HepG2 (cell line): Measurements from ENCODE around the gene PHF5A. TPM values are rescaled to one million over a fixed set of nuclear protein-coding genes. Genes with fewer than 3 reads are reported as not detected.

Experiments
- ARID3A ChIP-seq: IDR thresholded peaks from 2 replicates; pipeline ENCODE4 v1.6.1; 2012; ENCODE audit warnings: low read depth, low read length, improper control_type of control experiment
- CEBPB ChIP-seq: IDR thresholded peaks from 2 replicates; pipeline ENCODE4 v1.6.1; 2011; ENCODE audit warnings: low read depth, low read length, improper control_type of control experiment, borderline replicate concordance
- CHD2 ChIP-seq: IDR thresholded peaks from 2 replicates; pipeline ENCODE4 v1.6.1; 2011; ENCODE audit warnings: low read depth, low read length, improper control_type of control experiment
- DPF2 ChIP-seq: sonication (generic); formaldehyde crosslinking; IDR thresholded peaks from 2 replicates; pipeline ENCODE4 v1.4.0; 2020; ENCODE audit warnings: mild to moderate bottlenecking, low read depth, missing genetic modification reagents, borderline replicate concordance
- GLI4 ChIP-seq: sonication (generic); formaldehyde crosslinking; IDR thresholded peaks from 2 replicates; pipeline ENCODE4 v1.5.1; 2020; ENCODE audit warnings: missing genetic modification reagents, mild to moderate bottlenecking, moderate library complexity, borderline replicate concordance
- HNRNPUL1 ChIP-seq: fragments of 200-400 bp; formaldehyde crosslinking; IDR thresholded peaks from 2 replicates; pipeline ENCODE4 v1.6.1; 2017; ENCODE audit warnings: low read depth, mild to moderate bottlenecking, low read length, moderate library complexity
- JUNB ChIP-seq: sonication (generic); formaldehyde crosslinking; IDR thresholded peaks from 2 replicates; pipeline ENCODE4 v1.8.0; 2022; ENCODE audit warnings: missing genetic modification reagents, mild to moderate bottlenecking, borderline replicate concordance
- KDM5A ChIP-seq: fragments of 200-600 bp; sonication (generic); IDR thresholded peaks from 2 replicates; pipeline ENCODE4 v1.7.0; 2018; ENCODE audit warnings: antibody characterized with exemption, mild to moderate bottlenecking, low read length, borderline replicate concordance
- KDM5B ChIP-seq: sonication (generic); formaldehyde crosslinking; IDR thresholded peaks from 2 replicates; pipeline ENCODE4 v1.4.0; 2020; ENCODE audit warnings: missing genetic modification reagents, mild to moderate bottlenecking, borderline replicate concordance
- KMT2A ChIP-seq: sonication (generic); formaldehyde crosslinking; IDR thresholded peaks from 2 replicates; pipeline ENCODE4 v1.4.0; 2020; ENCODE audit warnings: missing genetic modification reagents
- NFYC ChIP-seq: IDR thresholded peaks from 2 replicates; pipeline ENCODE4 v1.6.1; 2016; ENCODE audit warnings: missing genetic modification reagents, missing compliant biosample characterization
- PRPF4 ChIP-seq: fragments of 200-400 bp; formaldehyde crosslinking; IDR thresholded peaks from 2 replicates; pipeline ENCODE4 v1.6.1; 2016; ENCODE audit warnings: low read length, low read depth; ENCODE audit not compliant: poor library complexity, severe bottlenecking
- RFXAP ChIP-seq: sonication (generic); formaldehyde crosslinking; IDR thresholded peaks from 2 replicates; pipeline ENCODE4 v1.4.0; 2020; ENCODE audit warnings: missing genetic modification reagents, borderline replicate concordance
- SMARCC2 ChIP-seq: fragments of 450-650 bp; IDR thresholded peaks from 2 replicates; pipeline ENCODE4 v1.6.1; 2017; ENCODE audit warnings: antibody characterized with exemption, mild to moderate bottlenecking
- TARDBP ChIP-seq: sonication (generic); formaldehyde crosslinking; IDR thresholded peaks from 2 replicates; pipeline ENCODE4 v1.8.0; 2022; ENCODE audit warnings: mild to moderate bottlenecking, missing genetic modification reagents
- ZFP1 ChIP-seq: IDR thresholded peaks from 2 replicates; pipeline ENCODE4 v1.6.1; 2016
- ZGPAT ChIP-seq: IDR thresholded peaks from 2 replicates; pipeline ENCODE4 v1.6.1; 2016; ENCODE audit warnings: mild to moderate bottlenecking
- ZNF230 ChIP-seq: sonication (generic); formaldehyde crosslinking; IDR thresholded peaks from 2 replicates; pipeline ENCODE4 v1.4.0; 2020; ENCODE audit warnings: mild to moderate bottlenecking, missing genetic modification reagents
- ZNF317 ChIP-seq: sonication (generic); formaldehyde crosslinking; IDR thresholded peaks from 2 replicates; pipeline ENCODE4 v1.5.0; 2020; ENCODE audit warnings: mild to moderate bottlenecking, missing genetic modification reagents
- ZNF431 ChIP-seq: sonication (generic); formaldehyde crosslinking; IDR thresholded peaks from 2 replicates; pipeline ENCODE4 v1.9.0; 2022; ENCODE audit warnings: missing genetic modification reagents, low read depth, mild to moderate bottlenecking, borderline replicate concordance
- ZNF609 ChIP-seq: sonication (generic); formaldehyde crosslinking; IDR thresholded peaks from 2 replicates; pipeline ENCODE4 v1.4.0; 2020; ENCODE audit warnings: mild to moderate bottlenecking, missing genetic modification reagents, borderline replicate concordance
- ZNF83 ChIP-seq: sonication (generic); formaldehyde crosslinking; IDR thresholded peaks from 2 replicates; pipeline ENCODE4 v1.4.0; 2020; ENCODE audit warnings: missing genetic modification reagents, mild to moderate bottlenecking, borderline replicate concordance
- polyA plus RNA-seq, 8 experiments: library from polyadenylated mRNA; depleted of rRNA in 3 of 8; stranded (reverse) in 7 of 8; unstranded in 1 of 8; fragments of >200 nt; fragmentation: Illumina TruSeq in 4 of 8; extraction: Trizol in 4 of 8; gene quantifications; 2 replicates each; pipeline versions ENCODE4 v1.2.1 to v1.2.3, GENCODE V29; 2011 to 2016; ENCODE audit warnings: low read depth in 4 of 8, missing spikeins in 1 of 8, mixed read lengths in 1 of 8; ENCODE audit not compliant: insufficient read depth in 1 of 8
- total RNA-seq, 5 experiments: library from RNA; depleted of rRNA; stranded (reverse); fragments of >200 nt; fragmentation: Illumina TruSeq; extraction: Trizol; gene quantifications; 2 replicates each; pipeline ENCODE4 v1.2.3, GENCODE V29; 2016; ENCODE audit warnings: low read depth in 1 of 5

PHF5A gene
- total and polyA plus RNA-seq, 2 of the 13 experiments (the other 11 are each of a cell fraction or from before 2014, with no cell fraction given), result 56.6 to 105 TPM

GRCh38 chr22:41448189-41448808 lies 20.2 kb downstream of the PHF5A start (continued):
- no peak for TF ChIP-seq GLI4
- TF ChIP-seq ARID3A, result peak; percentile 18; the same call in 1 of the 2 replicates
- TF ChIP-seq PRPF4, result peak; percentile 61
- peak; percentile 90 for TF ChIP-seq NFYC (CRISPR knock-in tag)
- no peak for TF ChIP-seq ZNF83 (CRISPR knock-in tag)
- TF ChIP-seq ZNF230 (CRISPR knock-in tag), result 0 out of 2 replicates have a peak, but pooled peaks have one; percentile 0
- no peak for TF ChIP-seq KDM5A
- peak; percentile 98 for TF ChIP-seq ZNF317 (CRISPR knock-in tag)
- peak; percentile 56; the same call in 1 of the 2 replicates for TF ChIP-seq KDM5B (CRISPR knock-in tag)
- peak; percentile 63 for TF ChIP-seq TARDBP (CRISPR knock-in tag)
- no peak for TF ChIP-seq DPF2 (CRISPR knock-in tag)
- TF ChIP-seq CHD2, result peak; percentile 86
- TF ChIP-seq CEBPB, result peak; percentile 35
- TF ChIP-seq ZGPAT, result peak; percentile 77
- peak; percentile 100 for TF ChIP-seq RFXAP (CRISPR knock-in tag)
- TF ChIP-seq KMT2A, result peak; percentile 58; the same call in 1 of the 2 replicates
- no peak for TF ChIP-seq HNRNPUL1
- TF ChIP-seq ZFP1 (CRISPR knock-in tag), result peak; percentile 42; the same call in 1 of the 2 replicates
- TF ChIP-seq ZNF609 (CRISPR knock-in tag), result peak; percentile 53; the same call in 1 of the 2 replicates
- no peak for TF ChIP-seq SMARCC2
- TF ChIP-seq ZNF431, result peak; percentile 36; the same call in 1 of the 2 replicates
- TF ChIP-seq JUNB, result no peak
